DLD1 (cell line): ENCODE data around the gene CFAP68.
"Not testable (repeated sequence)": the region's sequence is repeated elsewhere in the genome, so short reads cannot be mapped to it uniquely, and the experiment has no call there.

Experiments used
- in situ Hi-C: cut with HindIII; loops from 2 replicates; pipeline ENCODE4 v1.10.0; 2017; ENCODE audit warnings: low sequenced_read_pairs

Gene CFAP68

GRCh38 chr11:111870113-111870512 lies 9.2 kb upstream of the CFAP68 start:
- in situ Hi-C loops, result no loop called here

- in situ Hi-C loops, result no loop called here
Observed at GRCh38 chr11:111870522-111870885, 8.8 kb upstream of the CFAP68 start.

- in situ Hi-C loops, result no loop called here
Observed at GRCh38 chr11:111870886-111871692, 8.3 kb upstream of the CFAP68 start, which contains the start of gene ALG9. TSS of gene ALG9 (minus strand) at chr11:111871581. CDS start at chr11:111871482, 99 bp downstream.

- in situ Hi-C loops, result no loop called here
Observed at GRCh38 chr11:111871693-111872161, 7.6 kb upstream of the CFAP68 start.

GRCh38 chr11:111878385-111878848 lies 924 bp upstream of the CFAP68 start:
- in situ Hi-C loops, result no loop called here

GRCh38 chr11:111879637-111879960 lies 258 bp downstream of the CFAP68 start:
- in situ Hi-C loops, result no loop called here

GRCh38 chr11:111882202-111882601 lies 2.9 kb downstream of the CFAP68 start:
- in situ Hi-C loops, result no loop called here

GRCh38 chr11:111885053-111885452 lies 5.7 kb downstream of the CFAP68 start:
- in situ Hi-C loops, result not testable (repeated sequence)

- in situ Hi-C loops, result no loop called here
Observed at GRCh38 chr11:111886032-111886431, 6.7 kb downstream of the CFAP68 start.

GRCh38 chr11:111886844-111887243 lies 7.5 kb downstream of the CFAP68 start:
- in situ Hi-C loops, result no loop called here

- in situ Hi-C loops, result no loop called here
Observed at GRCh38 chr11:111905411-111905810, 26.1 kb downstream of the CFAP68 start.

- in situ Hi-C loops, result no loop called here
Observed at GRCh38 chr11:111906680-111907079, 27.3 kb downstream of the CFAP68 start.

- in situ Hi-C loops, result no loop called here
Observed at GRCh38 chr11:111908639-111909305, 29.4 kb downstream of the CFAP68 start.

- in situ Hi-C loops, result no loop called here
Observed at GRCh38 chr11:111909378-111909777, 30.0 kb downstream of the CFAP68 start.

- in situ Hi-C loops, result no loop called here
Observed at GRCh38 chr11:111910676-111911562, 31.6 kb downstream of the CFAP68 start.

GRCh38 chr11:111911563-111912401 lies 32.4 kb downstream of the CFAP68 start, which contains the start of gene CRYAB:
TSS of gene CRYAB (minus strand) at chr11:111911770. CDS start at chr11:111911724, 46 bp downstream.
- in situ Hi-C loops, result no loop called here

GRCh38 chr11:111912535-111912934 lies 33.2 kb downstream of the CFAP68 start, which contains the start of gene HSPB2:
TSS of gene HSPB2 (plus strand) at chr11:111912734. CDS start at chr11:111912830, 96 bp downstream.
- in situ Hi-C loops, result no loop called here

- in situ Hi-C loops, result no loop called here
Observed at GRCh38 chr11:111913031-111913861, 33.9 kb downstream of the CFAP68 start.

- in situ Hi-C loops, result no loop called here
Observed at GRCh38 chr11:111913997-111914396, 34.7 kb downstream of the CFAP68 start.
